KMS-11 (cell line): ENCODE results near the gene TECR.
"Not testable (repeated sequence)": the region's sequence is repeated elsewhere in the genome, so short reads cannot be mapped to it uniquely, and the experiment has no call there.

Experiments
- H2AFZ ChIP-seq: fragments of 200-600 bp; sonication (generic); 2 replicates; pipeline ENCODE4 v1.6.1; 2016; ENCODE audit warnings: antibody characterized with exemption, mixed run types, low read depth
- H3K27ac ChIP-seq: fragments of 200-600 bp; sonication (generic); 2 replicates; pipeline ENCODE4 v1.6.1; 2016; ENCODE audit warnings: mild to moderate bottlenecking, mixed run types
- H3K27me3 ChIP-seq: fragments of 200-600 bp; sonication (generic); 2 replicates; pipeline ENCODE4 v1.6.1; 2017; ENCODE audit warnings: mild to moderate bottlenecking, low read depth, mixed run types, moderate library complexity; ENCODE audit not compliant: insufficient read depth
- H3K36me3 ChIP-seq: fragments of 200-600 bp; sonication (generic); 2 replicates; pipeline ENCODE4 v1.6.1; 2017; ENCODE audit warnings: mild to moderate bottlenecking, mixed run types; ENCODE audit not compliant: insufficient read depth
- H3K4me1 ChIP-seq: fragments of 200-600 bp; sonication (generic); 2 replicates; pipeline ENCODE4 v1.6.1; 2016; ENCODE audit warnings: mild to moderate bottlenecking, low read depth, mixed run types; ENCODE audit not compliant: poor library complexity, severe bottlenecking
- H3K4me2 ChIP-seq: fragments of 200-600 bp; sonication (generic); 2 replicates; pipeline ENCODE4 v1.7.0; 2016; ENCODE audit warnings: mild to moderate bottlenecking, mixed run types
- H3K4me3 ChIP-seq: fragments of 200-600 bp; sonication (generic); IDR thresholded peaks from 2 replicates; pipeline ENCODE4 v1.6.1; 2017; ENCODE audit warnings: low read depth, low read length, mixed read lengths; ENCODE audit not compliant: insufficient read depth
- H3K79me2 ChIP-seq: fragments of 200-600 bp; sonication (generic); 2 replicates; pipeline ENCODE4 v1.6.1; 2016; ENCODE audit warnings: low read depth, mixed run types; ENCODE audit not compliant: insufficient read depth
- H3K9ac ChIP-seq: fragments of 200-600 bp; sonication (generic); 2 replicates; pipeline ENCODE4 v1.6.1; 2016; ENCODE audit warnings: mild to moderate bottlenecking, mixed run types
- H4K20me1 ChIP-seq: fragments of 200-600 bp; sonication (generic); 2 replicates; pipeline ENCODE4 v1.6.1; 2016; ENCODE audit warnings: mild to moderate bottlenecking, mixed run types; ENCODE audit not compliant: insufficient read depth
- CTCF ChIP-seq: fragments of 200-600 bp; sonication (generic); conservative IDR thresholded peaks from 2 replicates; pipeline ENCODE4 v1.6.1; 2017; ENCODE audit warnings: low read depth, mild to moderate bottlenecking, antibody characterized with exemption, low read length, moderate library complexity, mixed read lengths

The TECR gene

GRCh38 chr19:14540741-14541525 is 11.5 kb downstream of the TECR start:
- Histone ChIP-seq H4K20me1 (no peaks in the 10 kb centered on the region), H3K4me3 (no peak overlapping the region), H3K9ac (no peak overlapping the region), H3K4me1 (no peaks in the 10 kb centered on the region), H2AFZ (no peak overlapping the region), H3K4me2 (no peak overlapping the region), H3K27ac (no peak overlapping the region), H3K27me3 (no peaks in the 10 kb centered on the region), H3K79me2 (peaks cover 12% of the 10 kb centered on the region; the same call in 1 of the 2 replicates), H3K36me3 (no peaks in the 10 kb centered on the region)
- no peak for TF ChIP-seq CTCF

GRCh38 chr19:14541979-14542378 is 12.6 kb downstream of the TECR start:
- H3K36me3 ChIP-seq, H3K9ac ChIP-seq, H3K27ac ChIP-seq, H3K4me3 ChIP-seq, H3K4me1 ChIP-seq, H3K4me2 ChIP-seq, H4K20me1 ChIP-seq, H3K27me3 ChIP-seq, H2AFZ ChIP-seq: not testable (repeated sequence)
- H3K79me2 ChIP-seq: peaks cover 12% of the 10 kb centered on the region; the same call in 1 of the 2 replicates

GRCh38 chr19:14542711-14543328 is 13.4 kb downstream of the TECR start:
- no peak overlapping the region for H3K4me2 ChIP-seq
- H3K27me3 ChIP-seq: no peaks in the 10 kb centered on the region
- no peak overlapping the region for H3K27ac ChIP-seq
- no peaks in the 10 kb centered on the region for H4K20me1 ChIP-seq
- peaks cover 7% of the 10 kb centered on the region; the same call in 1 of the 2 replicates for H3K79me2 ChIP-seq
- no peak overlapping the region for H3K4me3 ChIP-seq
- no peaks in the 10 kb centered on the region for H3K4me1 ChIP-seq
- H3K9ac ChIP-seq: no peak overlapping the region
- no peak overlapping the region for H2AFZ ChIP-seq
- H3K36me3 ChIP-seq: no peaks in the 10 kb centered on the region
- TF ChIP-seq CTCF: no peak

GRCh38 chr19:14544047-14544446 is 14.7 kb downstream of the TECR start:
- no peaks in the 10 kb centered on the region for H3K4me1 ChIP-seq
- H3K79me2 ChIP-seq: no peaks in the 10 kb centered on the region; the same call in 1 of the 2 replicates
- no peak overlapping the region for H3K9ac ChIP-seq
- H3K36me3 ChIP-seq: no peaks in the 10 kb centered on the region
- H2AFZ ChIP-seq: no peak overlapping the region
- no peak overlapping the region for H3K4me3 ChIP-seq
- no peak for TF ChIP-seq CTCF
- H3K27ac ChIP-seq: no peak overlapping the region
- H3K27me3 ChIP-seq: no peaks in the 10 kb centered on the region
- H3K4me2 ChIP-seq: no peak overlapping the region
- no peaks in the 10 kb centered on the region for H4K20me1 ChIP-seq
